Measurements from ENCODE around the gene FRYL.
"Not testable (repeated sequence)": the region's sequence is repeated elsewhere in the genome, so short reads cannot be mapped to it uniquely, and the experiment has no call there.

The FRYL gene

DNA sequence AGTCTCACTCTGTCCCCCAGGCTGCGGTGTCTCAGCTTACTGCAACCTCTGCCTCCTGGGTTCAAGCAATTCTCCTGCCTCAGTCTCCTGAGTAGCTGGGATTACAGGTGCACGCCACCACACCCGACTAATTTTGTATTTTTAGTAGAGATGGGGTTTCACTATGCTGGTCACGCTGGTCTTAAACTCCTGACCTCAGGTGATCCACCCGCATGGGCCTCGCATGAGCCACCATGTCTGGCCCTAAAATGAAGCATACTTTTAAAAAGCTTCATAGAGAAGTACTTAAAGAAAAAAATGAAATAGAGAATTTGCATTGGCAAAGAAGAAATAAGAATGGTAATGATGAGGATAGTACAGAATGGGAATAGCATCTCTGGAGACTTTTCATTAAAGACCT lies 82.6 kb downstream of the FRYL start:
- H3K9me3 ChIP-seq (ENCODE audit: control insufficient read depth in 2 of 2, low read length in 2 of 2); H3K4me1 ChIP-seq (ENCODE audit: control insufficient read depth, insufficient read depth, low read length); H3K9ac ChIP-seq (ENCODE audit: low read length in 2 of 2); H3K27ac ChIP-seq (ENCODE audit: low read length); H3K27me3 ChIP-seq (ENCODE audit: control insufficient read depth in 1 of 2, insufficient read depth in 2 of 2, low read length in 2 of 2); H3K36me3 ChIP-seq (ENCODE audit: control insufficient read depth in 2 of 2, insufficient read depth in 2 of 2, low read length in 2 of 2); H3K4me3 ChIP-seq (ENCODE audit: low read length in 2 of 2): not testable (repeated sequence)

GRCh38 chr4:48694824-48695223 lies 85.3 kb downstream of the FRYL start:
- H3K9me3 ChIP-seq (ENCODE audit: control insufficient read depth in 2 of 2, low read length in 2 of 2), result peaks cover 0 to 2% of the 10 kb centered on the region in 2 donors
- no peaks in the 10 kb centered on the region for H3K36me3 ChIP-seq (ENCODE audit: control insufficient read depth in 2 of 2, insufficient read depth in 2 of 2, low read length in 2 of 2)
- no peak overlapping the region for H3K27ac ChIP-seq (ENCODE audit: low read length)
- H3K27me3 ChIP-seq (ENCODE audit: control insufficient read depth in 1 of 2, insufficient read depth in 2 of 2, low read length in 2 of 2), result no peaks in the 10 kb centered on the region
- no peak overlapping the region for H3K9ac ChIP-seq (ENCODE audit: low read length in 2 of 2)
- H3K4me1 ChIP-seq (ENCODE audit: control insufficient read depth, insufficient read depth, low read length), result no peaks in the 10 kb centered on the region
- H3K4me3 ChIP-seq (ENCODE audit: low read length in 2 of 2), result no peak overlapping the region

GRCh38 chr4:48693856-48694574 lies 86.1 kb downstream of the FRYL start:
- H3K4me3 ChIP-seq (ENCODE audit: low read length in 2 of 2), result no peak overlapping the region
- no peak overlapping the region for H3K9ac ChIP-seq (ENCODE audit: low read length in 2 of 2)
- no peak overlapping the region for H3K27ac ChIP-seq (ENCODE audit: low read length)
- H3K4me1 ChIP-seq (ENCODE audit: control insufficient read depth, insufficient read depth, low read length), result no peaks in the 10 kb centered on the region
- H3K9me3 ChIP-seq (ENCODE audit: control insufficient read depth in 2 of 2, low read length in 2 of 2), result peaks cover 0 to 2% of the 10 kb centered on the region in 2 donors
- H3K27me3 ChIP-seq (ENCODE audit: control insufficient read depth in 1 of 2, insufficient read depth in 2 of 2, low read length in 2 of 2), result no peaks in the 10 kb centered on the region
- H3K36me3 ChIP-seq (ENCODE audit: control insufficient read depth in 2 of 2, insufficient read depth in 2 of 2, low read length in 2 of 2), result no peaks in the 10 kb centered on the region

DNA sequence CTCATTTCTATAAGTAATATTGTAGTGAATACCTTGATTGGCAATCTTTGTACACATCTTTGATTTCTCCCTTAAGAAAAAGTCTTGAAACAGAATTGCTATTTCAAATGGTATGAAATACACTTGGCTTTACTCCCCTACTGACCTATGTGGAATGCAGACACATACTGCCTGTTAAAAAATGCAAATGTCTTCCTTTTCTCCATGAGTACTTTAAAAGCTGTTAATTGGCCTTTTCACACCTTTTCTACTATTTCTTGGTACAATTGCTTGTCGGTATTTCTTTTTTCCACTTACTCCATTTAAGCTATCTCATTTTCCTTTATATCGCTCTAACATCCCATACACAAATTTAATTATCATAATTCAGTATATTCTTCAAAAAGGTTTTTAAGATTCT lies 87.2 kb downstream of the FRYL start:
- Histone ChIP-seq H3K9me3 (ENCODE audit: control insufficient read depth in 2 of 2, low read length in 2 of 2) (peaks cover 0 to 2% of the 10 kb centered on the region in 2 donors), H3K27me3 (ENCODE audit: control insufficient read depth in 1 of 2, insufficient read depth in 2 of 2, low read length in 2 of 2) (no peaks in the 10 kb centered on the region), H3K4me1 (ENCODE audit: control insufficient read depth, insufficient read depth, low read length) (no peaks in the 10 kb centered on the region), H3K36me3 (ENCODE audit: control insufficient read depth in 2 of 2, insufficient read depth in 2 of 2, low read length in 2 of 2) (no peaks in the 10 kb centered on the region), H3K9ac (ENCODE audit: low read length in 2 of 2) (no peak overlapping the region), H3K4me3 (ENCODE audit: low read length in 2 of 2) (no peak overlapping the region), H3K27ac (ENCODE audit: low read length) (no peak overlapping the region)

GRCh38 chr4:48692044-48692443 lies 88.0 kb downstream of the FRYL start:
- no peak overlapping the region for H3K27ac ChIP-seq (ENCODE audit: low read length)

GRCh38 chr4:48688953-48689352 lies 91.1 kb downstream of the FRYL start:
- Histone ChIP-seq H3K9ac (ENCODE audit: low read length in 2 of 2) (no peak overlapping the region), H3K4me1 (ENCODE audit: control insufficient read depth, insufficient read depth, low read length) (no peaks in the 10 kb centered on the region), H3K27ac (ENCODE audit: low read length) (no peak overlapping the region), H3K4me3 (ENCODE audit: low read length in 2 of 2) (no peak overlapping the region), H3K36me3 (ENCODE audit: control insufficient read depth in 2 of 2, insufficient read depth in 2 of 2, low read length in 2 of 2) (no peaks in the 10 kb centered on the region), H3K9me3 (ENCODE audit: control insufficient read depth in 2 of 2, low read length in 2 of 2) (peaks cover 0 to 2% of the 10 kb centered on the region in 2 donors), H3K27me3 (ENCODE audit: control insufficient read depth in 1 of 2, insufficient read depth in 2 of 2, low read length in 2 of 2) (no peaks in the 10 kb centered on the region)

More at GRCh38 chr4:48692044-48692443, 88.0 kb downstream of the FRYL start:
- no peaks in the 10 kb centered on the region for H3K36me3 ChIP-seq (ENCODE audit: control insufficient read depth in 2 of 2, insufficient read depth in 2 of 2, low read length in 2 of 2)
- H3K9me3 ChIP-seq (ENCODE audit: control insufficient read depth in 2 of 2, low read length in 2 of 2), result peaks cover 0 to 2% of the 10 kb centered on the region in 2 donors
- H3K4me1 ChIP-seq (ENCODE audit: control insufficient read depth, insufficient read depth, low read length), result no peaks in the 10 kb centered on the region
- no peaks in the 10 kb centered on the region for H3K27me3 ChIP-seq (ENCODE audit: control insufficient read depth in 1 of 2, insufficient read depth in 2 of 2, low read length in 2 of 2)
- H3K9ac ChIP-seq (ENCODE audit: low read length in 2 of 2), result no peak overlapping the region
- H3K4me3 ChIP-seq (ENCODE audit: low read length in 2 of 2), result no peak overlapping the region

GRCh38 chr4:48687313-48688051 lies 92.6 kb downstream of the FRYL start:
- no peak overlapping the region for H3K4me3 ChIP-seq (ENCODE audit: low read length in 2 of 2)
- H3K36me3 ChIP-seq (ENCODE audit: control insufficient read depth in 2 of 2, insufficient read depth in 2 of 2, low read length in 2 of 2), result no peaks in the 10 kb centered on the region
- no peaks in the 10 kb centered on the region for H3K4me1 ChIP-seq (ENCODE audit: control insufficient read depth, insufficient read depth, low read length)
- H3K9ac ChIP-seq (ENCODE audit: low read length in 2 of 2), result no peak overlapping the region
- no peak overlapping the region for H3K27ac ChIP-seq (ENCODE audit: low read length)
- H3K9me3 ChIP-seq (ENCODE audit: control insufficient read depth in 2 of 2, low read length in 2 of 2), result no peaks in the 10 kb centered on the region
- no peaks in the 10 kb centered on the region for H3K27me3 ChIP-seq (ENCODE audit: control insufficient read depth in 1 of 2, insufficient read depth in 2 of 2, low read length in 2 of 2)

DNA sequence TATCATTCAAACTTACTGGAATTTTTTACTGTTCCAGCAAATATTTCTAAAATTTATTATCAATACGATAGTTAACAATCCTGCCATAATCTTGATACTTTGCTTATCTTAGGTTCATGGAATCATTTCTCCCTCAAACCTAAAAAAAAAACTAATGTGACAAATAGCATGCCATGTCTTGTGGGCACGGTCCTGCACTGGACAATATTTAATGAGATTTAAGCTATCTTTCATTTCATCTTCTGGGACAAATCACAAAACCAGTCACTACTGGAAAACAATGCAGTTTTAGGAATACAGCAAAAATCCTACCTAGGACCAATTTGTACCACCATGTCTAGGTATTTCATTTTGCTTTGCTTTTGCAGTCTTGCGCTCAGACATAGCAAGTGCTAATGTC lies 93.7 kb downstream of the FRYL start:
- H3K4me1 ChIP-seq (ENCODE audit: control insufficient read depth, insufficient read depth, low read length), result no peaks in the 10 kb centered on the region
- H3K4me3 ChIP-seq (ENCODE audit: low read length in 2 of 2), result no peak overlapping the region
- no peaks in the 10 kb centered on the region for H3K9me3 ChIP-seq (ENCODE audit: control insufficient read depth in 2 of 2, low read length in 2 of 2)
- H3K27me3 ChIP-seq (ENCODE audit: control insufficient read depth in 1 of 2, insufficient read depth in 2 of 2, low read length in 2 of 2), result no peaks in the 10 kb centered on the region
- no peaks in the 10 kb centered on the region for H3K36me3 ChIP-seq (ENCODE audit: control insufficient read depth in 2 of 2, insufficient read depth in 2 of 2, low read length in 2 of 2)
- no peak overlapping the region for H3K9ac ChIP-seq (ENCODE audit: low read length in 2 of 2)
- no peak overlapping the region for H3K27ac ChIP-seq (ENCODE audit: low read length)

GRCh38 chr4:48683784-48684666 lies 96.1 kb downstream of the FRYL start:
- no peaks in the 10 kb centered on the region for H3K9me3 ChIP-seq (ENCODE audit: control insufficient read depth in 2 of 2, low read length in 2 of 2)
- H3K9ac ChIP-seq (ENCODE audit: low read length in 2 of 2), result no peak overlapping the region
- no peak overlapping the region for H3K27ac ChIP-seq (ENCODE audit: low read length)
- no peaks in the 10 kb centered on the region for H3K4me1 ChIP-seq (ENCODE audit: control insufficient read depth, insufficient read depth, low read length)
- H3K36me3 ChIP-seq (ENCODE audit: control insufficient read depth in 2 of 2, insufficient read depth in 2 of 2, low read length in 2 of 2), result no peaks in the 10 kb centered on the region
- H3K27me3 ChIP-seq (ENCODE audit: control insufficient read depth in 1 of 2, insufficient read depth in 2 of 2, low read length in 2 of 2), result no peaks in the 10 kb centered on the region
- H3K4me3 ChIP-seq (ENCODE audit: low read length in 2 of 2), result no peak overlapping the region

GRCh38 chr4:48682870-48683269 lies 97.2 kb downstream of the FRYL start:
- not testable (repeated sequence) for H3K27me3 ChIP-seq (ENCODE audit: control insufficient read depth in 1 of 2, insufficient read depth in 2 of 2, low read length in 2 of 2); H3K9ac ChIP-seq (ENCODE audit: low read length in 2 of 2); H3K4me3 ChIP-seq (ENCODE audit: low read length in 2 of 2); H3K9me3 ChIP-seq (ENCODE audit: control insufficient read depth in 2 of 2, low read length in 2 of 2); H3K36me3 ChIP-seq (ENCODE audit: control insufficient read depth in 2 of 2, insufficient read depth in 2 of 2, low read length in 2 of 2); H3K27ac ChIP-seq (ENCODE audit: low read length); H3K4me1 ChIP-seq (ENCODE audit: control insufficient read depth, insufficient read depth, low read length)

Data from stomach smooth muscle (tissue), 2 donors.